Neural progenitor cell (in vitro differentiated cells): ENCODE measurements around the gene BBX. TPM values are rescaled to one million over a fixed set of nuclear protein-coding genes. Genes with fewer than 3 reads are reported as not detected.

Experiments used
- DNase-seq: peaks from one replicate; pipeline ENCODE4 v3.0.0-alpha.2; 2016; ENCODE audit warnings: low spot score
- H2AFZ ChIP-seq: fragments of 200-600 bp; sonication (generic); replicated peaks from 2 replicates; pipeline ENCODE4 v1.6.1; 2016; ENCODE audit warnings: antibody characterized with exemption
- H3F3A ChIP-seq: fragments of 200-600 bp; sonication (generic); 2 replicates; pipeline ENCODE4 v1.6.1; 2016; ENCODE audit warnings: antibody characterized with exemption, low read depth
- H3K27ac ChIP-seq: fragments of 200-600 bp; sonication (generic); 2 replicates; pipeline ENCODE4 v1.5.1; 2016; ENCODE audit warnings: mild to moderate bottlenecking
- H3K27me3 ChIP-seq: fragments of 200-600 bp; sonication (generic); 2 replicates; pipeline ENCODE4 v1.6.1; 2016; ENCODE audit warnings: mild to moderate bottlenecking, moderate library complexity
- H3K36me3 ChIP-seq: fragments of 200-600 bp; sonication (generic); 2 replicates; pipeline ENCODE4 v1.5.1; 2016
- H3K4me1 ChIP-seq: fragments of 200-600 bp; sonication (generic); 2 replicates; pipeline ENCODE4 v1.6.1; 2016; ENCODE audit warnings: mixed run types
- H3K4me2 ChIP-seq: fragments of 200-600 bp; sonication (generic); 2 replicates; pipeline ENCODE4 v1.6.1; 2016
- H3K4me3 ChIP-seq: fragments of 200-600 bp; sonication (generic); 2 replicates; pipeline ENCODE4 v1.5.1; 2016
- H3K79me2 ChIP-seq: fragments of 200-600 bp; sonication (generic); 2 replicates; pipeline ENCODE4 v1.6.1; 2016; ENCODE audit warnings: low read depth
- H3K9ac ChIP-seq: fragments of 200-600 bp; sonication (generic); 2 replicates; pipeline ENCODE4 v1.6.1; 2016
- H3K9me3 ChIP-seq: fragments of 200-600 bp; sonication (generic); 2 replicates; pipeline ENCODE4 v1.5.1; 2016; ENCODE audit warnings: low read depth
- H4K20me1 ChIP-seq: fragments of 200-600 bp; sonication (generic); 2 replicates; pipeline ENCODE4 v1.6.1; 2016; ENCODE audit warnings: low read depth
- H3K27ac Mint-ChIP-seq: 3 replicates; pipeline ENCODE4 v1.8.0; 2021; ENCODE audit warnings: mixed read lengths
- H3K27me3 Mint-ChIP-seq: 2 replicates; pipeline ENCODE4 v1.8.0; 2022; ENCODE audit warnings: low read depth, mild to moderate bottlenecking, inconsistent platforms, moderate library complexity, mixed read lengths; ENCODE audit not compliant: insufficient read depth
- H3K36me3 Mint-ChIP-seq: 3 replicates; pipeline ENCODE4 v1.8.0; 2021; ENCODE audit warnings: mixed read lengths
- H3K4me1 Mint-ChIP-seq: 3 replicates; pipeline ENCODE4 v1.8.0; 2021; ENCODE audit warnings: mixed read lengths
- H3K4me3 Mint-ChIP-seq: 3 replicates; pipeline ENCODE4 v1.8.0; 2021; ENCODE audit warnings: mild to moderate bottlenecking, moderate library complexity, mixed read lengths
- H3K9me3 Mint-ChIP-seq: 3 replicates; pipeline ENCODE4 v1.8.0; 2020; ENCODE audit warnings: mixed read lengths
- EZH2 ChIP-seq: fragments of 200-600 bp; sonication (generic); IDR thresholded peaks from 2 replicates; pipeline ENCODE4 v1.6.1; 2017; ENCODE audit warnings: antibody characterized with exemption, mild to moderate bottlenecking, moderate library complexity
- EZH2phosphoT487 ChIP-seq: fragments of 200-600 bp; sonication (generic); IDR thresholded peaks from 2 replicates; pipeline ENCODE4 v1.6.1; 2017; ENCODE audit warnings: antibody characterized with exemption
- total RNA-seq: library from RNA; depleted of rRNA; stranded (reverse); fragments of >200 nt; gene quantifications from 2 replicates; pipeline ENCODE4 v1.2.3, GENCODE V29; 2015; ENCODE audit warnings: low replicate concordance
- TF ChIP-seq, protein P1 (sequence below): fragments of 200-600 bp; sonication (generic); IDR thresholded peaks from 2 replicates; pipeline ENCODE4 v1.5.1; 2017; ENCODE audit warnings: antibody characterized with exemption, mild to moderate bottlenecking

The BBX gene
- total RNA-seq, 1 donor from 2014 or later, result 110 TPM

DNA sequence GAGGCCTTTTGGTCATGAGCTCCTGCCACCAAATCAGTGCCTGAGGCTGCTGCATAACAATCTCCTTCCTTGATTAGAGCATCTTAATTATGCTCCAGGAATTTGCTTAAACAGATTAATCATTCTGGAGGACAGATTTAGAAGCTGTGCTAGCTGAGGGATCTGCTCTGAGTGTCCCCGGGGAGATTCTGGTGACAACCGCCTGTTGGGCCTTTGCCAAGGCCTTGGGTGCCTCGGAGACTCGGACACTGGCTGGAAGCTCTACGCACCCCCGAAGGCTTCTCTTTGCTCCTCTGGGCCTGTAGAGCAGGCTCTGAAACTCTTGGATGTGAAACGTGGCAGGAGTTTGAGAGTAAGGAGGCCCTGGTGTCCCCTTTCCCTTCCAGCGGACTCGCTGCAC is 304.0 kb downstream of the BBX start:
- no peaks in the 10 kb centered on the region for H3K9me3 ChIP-seq
- Mint-ChIP-seq H3K4me1 (no peaks in the 10 kb centered on the region), H3K27ac (no peak overlapping the region), H3K4me3 (no peak overlapping the region), H3K9me3 (no peaks in the 10 kb centered on the region), H3K27me3 (peaks cover 6% of the 10 kb centered on the region), H3K36me3 (no peaks in the 10 kb centered on the region)
- TF ChIP-seq EZH2 (no peak), EZH2phosphoT487 (no peak)
- TF ChIP-seq, protein P1, sequence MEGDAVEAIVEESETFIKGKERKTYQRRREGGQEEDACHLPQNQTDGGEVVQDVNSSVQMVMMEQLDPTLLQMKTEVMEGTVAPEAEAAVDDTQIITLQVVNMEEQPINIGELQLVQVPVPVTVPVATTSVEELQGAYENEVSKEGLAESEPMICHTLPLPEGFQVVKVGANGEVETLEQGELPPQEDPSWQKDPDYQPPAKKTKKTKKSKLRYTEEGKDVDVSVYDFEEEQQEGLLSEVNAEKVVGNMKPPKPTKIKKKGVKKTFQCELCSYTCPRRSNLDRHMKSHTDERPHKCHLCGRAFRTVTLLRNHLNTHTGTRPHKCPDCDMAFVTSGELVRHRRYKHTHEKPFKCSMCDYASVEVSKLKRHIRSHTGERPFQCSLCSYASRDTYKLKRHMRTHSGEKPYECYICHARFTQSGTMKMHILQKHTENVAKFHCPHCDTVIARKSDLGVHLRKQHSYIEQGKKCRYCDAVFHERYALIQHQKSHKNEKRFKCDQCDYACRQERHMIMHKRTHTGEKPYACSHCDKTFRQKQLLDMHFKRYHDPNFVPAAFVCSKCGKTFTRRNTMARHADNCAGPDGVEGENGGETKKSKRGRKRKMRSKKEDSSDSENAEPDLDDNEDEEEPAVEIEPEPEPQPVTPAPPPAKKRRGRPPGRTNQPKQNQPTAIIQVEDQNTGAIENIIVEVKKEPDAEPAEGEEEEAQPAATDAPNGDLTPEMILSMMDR, result no peak
- no peak overlapping the region for H2AFZ ChIP-seq
- DNase-seq, result no peak
- no peak overlapping the region for H3K4me2 ChIP-seq
- no peak overlapping the region for H3K27ac ChIP-seq
- H3K4me1 ChIP-seq, result no peaks in the 10 kb centered on the region
- no peaks in the 10 kb centered on the region for H3K36me3 ChIP-seq
- no peak overlapping the region for H3K9ac ChIP-seq
- no peaks in the 10 kb centered on the region for H3K79me2 ChIP-seq
- no peaks in the 10 kb centered on the region for H4K20me1 ChIP-seq
- no peak overlapping the region for H3K4me3 ChIP-seq
- no peaks in the 10 kb centered on the region for H3K27me3 ChIP-seq
- no peaks in the 10 kb centered on the region for H3F3A ChIP-seq

- Histone ChIP-seq H3K4me2 (no peak overlapping the region), H3K27ac (no peak overlapping the region), H3K36me3 (no peaks in the 10 kb centered on the region), H3K79me2 (no peaks in the 10 kb centered on the region), H3K9me3 (no peaks in the 10 kb centered on the region), H3F3A (no peaks in the 10 kb centered on the region), H2AFZ (no peak overlapping the region), H3K9ac (no peak overlapping the region), H4K20me1 (no peaks in the 10 kb centered on the region), H3K27me3 (no peaks in the 10 kb centered on the region), H3K4me1 (no peaks in the 10 kb centered on the region), H3K4me3 (no peak overlapping the region)
- Mint-ChIP-seq H3K27ac (no peak overlapping the region), H3K27me3 (peaks cover 4% of the 10 kb centered on the region), H3K4me3 (no peak overlapping the region), H3K9me3 (no peaks in the 10 kb centered on the region), H3K4me1 (peaks cover 4% of the 10 kb centered on the region), H3K36me3 (no peaks in the 10 kb centered on the region)
- TF ChIP-seq, protein P1, result no peak
- TF ChIP-seq EZH2phosphoT487, result no peak
- TF ChIP-seq EZH2, result no peak
- DNase-seq, result no peak
Observed at GRCh38 chr3:107829185-107829584, 306.4 kb downstream of the BBX start.

DNA sequence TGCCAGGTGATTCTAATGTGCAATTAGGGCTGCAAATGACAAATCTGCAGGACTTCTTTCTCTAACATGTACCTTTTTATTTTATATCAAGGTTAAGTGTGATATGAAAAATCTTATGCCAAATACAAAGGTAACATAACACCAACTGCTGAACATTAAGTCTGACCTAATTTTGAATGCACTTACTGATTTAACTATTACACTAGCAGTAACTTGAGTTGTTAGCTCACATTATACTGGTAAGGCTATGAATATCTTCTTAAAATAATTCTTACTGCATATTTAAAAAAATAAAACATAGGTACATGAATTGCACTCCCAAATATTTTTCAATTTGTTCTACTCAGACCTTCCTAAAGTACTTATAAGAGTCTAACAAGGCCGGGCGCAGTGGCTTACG is 308.8 kb downstream of the BBX start:
- H3K27ac Mint-ChIP-seq, result no peak overlapping the region
- no peak overlapping the region for H3K27ac ChIP-seq
- H3K36me3 Mint-ChIP-seq, result no peaks in the 10 kb centered on the region
- no peak overlapping the region for H3K4me3 ChIP-seq
- H3K36me3 ChIP-seq, result no peaks in the 10 kb centered on the region
- no peak for DNase-seq
- H3K4me1 Mint-ChIP-seq, result peaks cover 4% of the 10 kb centered on the region
- no peak overlapping the region for H3K9ac ChIP-seq
- H3K9me3 ChIP-seq, result no peaks in the 10 kb centered on the region
- H3K27me3 Mint-ChIP-seq, result peaks cover 2% of the 10 kb centered on the region
- no peak overlapping the region for H3K4me3 Mint-ChIP-seq
- H3K9me3 Mint-ChIP-seq, result no peaks in the 10 kb centered on the region
- H3K27me3 ChIP-seq, result no peaks in the 10 kb centered on the region
- H3K79me2 ChIP-seq, result no peaks in the 10 kb centered on the region
- no peaks in the 10 kb centered on the region for H4K20me1 ChIP-seq
- H3K4me2 ChIP-seq, result no peak overlapping the region
- no peak overlapping the region for H2AFZ ChIP-seq
- TF ChIP-seq EZH2phosphoT487, result no peak
- TF ChIP-seq, protein P1, result no peak
- no peak for TF ChIP-seq EZH2
- H3K4me1 ChIP-seq, result no peaks in the 10 kb centered on the region
- no peaks in the 10 kb centered on the region for H3F3A ChIP-seq

- no peak for DNase-seq
- Histone ChIP-seq H3K79me2 (no peaks in the 10 kb centered on the region), H3F3A (no peaks in the 10 kb centered on the region), H3K27ac (no peak overlapping the region), H3K36me3 (no peaks in the 10 kb centered on the region), H3K9me3 (no peaks in the 10 kb centered on the region), H2AFZ (no peak overlapping the region), H3K4me2 (no peak overlapping the region), H3K9ac (no peak overlapping the region), H3K4me1 (no peaks in the 10 kb centered on the region), H4K20me1 (no peaks in the 10 kb centered on the region), H3K4me3 (no peak overlapping the region), H3K27me3 (no peaks in the 10 kb centered on the region)
- Mint-ChIP-seq H3K4me1 (peaks cover 16% of the 10 kb centered on the region), H3K27ac (no peak overlapping the region), H3K9me3 (no peaks in the 10 kb centered on the region), H3K27me3 (peaks cover 2% of the 10 kb centered on the region), H3K36me3 (no peaks in the 10 kb centered on the region), H3K4me3 (no peak overlapping the region)
- TF ChIP-seq, protein P1, result no peak
- TF ChIP-seq EZH2 (no peak), EZH2phosphoT487 (no peak)
Observed at GRCh38 chr3:107833043-107833442, 310.3 kb downstream of the BBX start.
